HepG2 (cell line): ENCODE measurements around the gene PDE4D. TPM values are rescaled to one million over a fixed set of nuclear protein-coding genes. Genes with fewer than 3 reads are reported as not detected.

Experiments
- ATAC-seq: fragments of 200-7000 bp; cut with Tn5 transposase; 3 replicates; pipeline ENCODE4 v1.9.1; 2020; ENCODE audit warnings: mild to moderate bottlenecking, moderate library complexity
- BruUV-seq: library from RNA; stranded (reverse); fragments of 400-500 nt; replicated peaks from 2 replicates; lab custom pipeline; 2021; lab: Mats Ljungman, UMichigan
- CTCF ChIA-PET: fragments of 300-600 bp; formaldehyde crosslinking; extraction: SDS; loops from one replicate; lab custom pipeline; 2021; ENCODE audit warnings: low total read pairs, inconsistent platforms, low intra/inter-chr PET ratio; lab: Yijun Ruan, JAX
- POLR2A ChIA-PET: fragments of 350-600 bp; sonication (Branson Sonifier 250); formaldehyde crosslinking; loops from one replicate; lab custom pipeline; 2020; ENCODE audit warnings: antibody characterized with exemption, inconsistent platforms; lab: Yijun Ruan, JAX
- DNase-seq: peaks from one replicate; pipeline ENCODE4 v3.0.0-alpha.2; 2015; ENCODE audit warnings: low spot score
- FAIRE-seq: peaks from 3 replicates; lab custom pipeline; 2011; peaks lifted over from hg19 to GRCh38; lab: Jason Lieb, UNC
- H2AFZ ChIP-seq: one replicate; pipeline ENCODE4 v1.6.1; 2011; ENCODE audit warnings: low read length, inconsistent platforms
- H3K27ac ChIP-seq: fragments of 300-600 bp; 3 replicates; pipeline ENCODE4 v1.8.0; 2011; ENCODE audit warnings: mixed run types, mild to moderate bottlenecking, mixed read lengths, low read length, inconsistent platforms; ENCODE audit not compliant: insufficient read depth; ENCODE audit errors: extremely low read length
- H3K27me3 ChIP-seq, 2 experiments: fragments of 200-600 bp in 1 of 2; 2 replicates in 1 of 2; 3 replicates in 1 of 2; pipeline versions ENCODE4 v1.6.0 to v1.8.0; 2011; ENCODE audit warnings: low read length in 2 of 2, mild to moderate bottlenecking in 2 of 2, moderate library complexity in 2 of 2, inconsistent platforms in 1 of 2; ENCODE audit not compliant: insufficient read depth in 2 of 2, control insufficient read depth in 1 of 2
- H3K36me3 ChIP-seq, 2 experiments: fragments of 200-600 bp in 1 of 2; replicated peaks in 1 of 2; 2 replicates in 1 of 2; 3 replicates in 1 of 2; pipeline versions ENCODE4 v1.5.1 to v1.8.0; 2011; ENCODE audit warnings: low read length in 2 of 2, inconsistent platforms in 1 of 2; ENCODE audit not compliant: insufficient read depth in 2 of 2, control insufficient read depth in 1 of 2
- H3K4me1 ChIP-seq: 2 replicates; pipeline ENCODE4 v1.5.1; 2012; ENCODE audit warnings: low read length, inconsistent platforms; ENCODE audit not compliant: insufficient read depth
- H3K4me2 ChIP-seq: 2 replicates; pipeline ENCODE4 v1.6.0; 2011; ENCODE audit warnings: low read depth, low read length, inconsistent platforms
- H3K4me3 ChIP-seq, 3 experiments: fragments of 200-600 bp in 1 of 3; sonication (generic), shearing (Covaris generic) in 1 of 3; replicated peaks in 1 of 3; 2 replicates each; pipeline ENCODE4 v1.5.1; 2011 to 2016; ENCODE audit warnings: low read length in 3 of 3, inconsistent platforms in 2 of 3, low read depth in 2 of 3, mild to moderate bottlenecking in 2 of 3, control low read depth in 1 of 3, mixed read lengths in 1 of 3; ENCODE audit not compliant: insufficient read depth in 1 of 3
- H3K79me2 ChIP-seq: one replicate; pipeline ENCODE4 v1.6.1; 2011; ENCODE audit warnings: low read length, inconsistent platforms; ENCODE audit not compliant: insufficient read depth
- H3K9ac ChIP-seq: 2 replicates; pipeline ENCODE4 v1.6.0; 2011; ENCODE audit warnings: mild to moderate bottlenecking, low read depth, low read length, inconsistent platforms; ENCODE audit not compliant: insufficient read depth
- H3K9me3 ChIP-seq: 2 replicates; pipeline ENCODE4 v1.5.1; 2012; ENCODE audit warnings: mild to moderate bottlenecking, low read length
- H4K20me1 ChIP-seq: 2 replicates; pipeline ENCODE4 v1.6.0; 2011; ENCODE audit warnings: inconsistent platforms, mild to moderate bottlenecking, low read length, moderate library complexity; ENCODE audit not compliant: insufficient read depth
- ARID5B ChIP-seq: IDR thresholded peaks from 2 replicates; pipeline ENCODE4 v1.4.0; 2020; ENCODE audit warnings: mild to moderate bottlenecking, missing genetic modification reagents
- BCLAF1 ChIP-seq: fragments of 450-650 bp; IDR thresholded peaks from 2 replicates; pipeline ENCODE4 v1.6.1; 2017; ENCODE audit warnings: mild to moderate bottlenecking
- CEBPG ChIP-seq: IDR thresholded peaks from 2 replicates; pipeline ENCODE4 v1.6.1; 2016
- GFI1 ChIP-seq: sonication (generic); formaldehyde crosslinking; IDR thresholded peaks from 2 replicates; pipeline ENCODE4 v1.5.0; 2020; ENCODE audit warnings: missing genetic modification reagents, mild to moderate bottlenecking, borderline replicate concordance
- PAXIP1 ChIP-seq: sonication (generic); formaldehyde crosslinking; conservative IDR thresholded peaks from 2 replicates; pipeline ENCODE4 v1.4.0; 2020; ENCODE audit warnings: mild to moderate bottlenecking, missing genetic modification reagents, moderate library complexity
- TOE1 ChIP-seq: sonication (generic); formaldehyde crosslinking; IDR thresholded peaks from 2 replicates; pipeline ENCODE4 v1.4.0; 2020; ENCODE audit warnings: mild to moderate bottlenecking, missing genetic modification reagents
- XRCC5 ChIP-seq: fragments of 200-400 bp; formaldehyde crosslinking; optimal IDR thresholded peaks from 2 replicates; pipeline ENCODE3; 2017; ENCODE audit warnings: mild to moderate bottlenecking, low read length
- WGBS: methylation state at CpG from one replicate; pipeline ENCODE4 v1.1.6; 2017; ENCODE audit warnings: low lambda C conversion rate; 5-methylcytosine and 5-hydroxymethylcytosine counted together
- in situ Hi-C: cut with HindIII; loops from 2 replicates; pipeline ENCODE4 v1.10.0; 2017; ENCODE audit warnings: low pct_unique_long_range_greater_than_20kb; ENCODE audit not compliant: extremely low pct_ligation_motif_present
- intact Hi-C: fragments of 100-400 bp; cut with micrococcal nuclease; formaldehyde crosslinking; loops from one replicate; pipeline ENCODE4 v1.10.0; 2022; ENCODE audit not compliant: unreplicated experiment
- polyA plus RNA-seq, 8 experiments: library from polyadenylated mRNA; depleted of rRNA in 3 of 8; stranded (reverse) in 7 of 8; unstranded in 1 of 8; fragments of >200 nt; fragmentation: Illumina TruSeq in 4 of 8; extraction: Trizol in 4 of 8; gene quantifications; 2 replicates each; pipeline versions ENCODE4 v1.2.1 to v1.2.3, GENCODE V29; 2011 to 2016; ENCODE audit warnings: low read depth in 4 of 8, missing spikeins in 1 of 8, mixed read lengths in 1 of 8; ENCODE audit not compliant: insufficient read depth in 1 of 8
- total RNA-seq, 5 experiments: library from RNA; depleted of rRNA; stranded (reverse); fragments of >200 nt; fragmentation: Illumina TruSeq; extraction: Trizol; gene quantifications; 2 replicates each; pipeline ENCODE4 v1.2.3, GENCODE V29; 2016; ENCODE audit warnings: low read depth in 1 of 5

Gene PDE4D
- total and polyA plus RNA-seq, 2 of the 13 experiments (the other 11 are each of a cell fraction or from before 2014, with no cell fraction given), result 7.0 to 12.2 TPM

- 0 out of 2 replicates have a peak, but pooled peaks have one; percentile 24 for TF ChIP-seq PAXIP1
- peak; percentile 49; the same call in 1 of the 2 replicates for TF ChIP-seq ARID5B (CRISPR knock-in tag)
- TF ChIP-seq TOE1, result no peak
- TF ChIP-seq CEBPG, result peak; percentile 72
These were observed 867.8 kb downstream of the PDE4D start (continued) for GRCh38 chr5:59025734-59026133.

- Histone ChIP-seq H3K27ac (no peak overlapping the region), H3K4me3 (no peak overlapping the region)
- no peak for FAIRE-seq
- CTCF ChIA-PET, result no interaction called here
- TF ChIP-seq BCLAF1, result no peak
- no peak for TF ChIP-seq XRCC5
- TF ChIP-seq GFI1 (CRISPR knock-in tag), result no peak
- TF ChIP-seq, all 625 proteins: peak for 0
- H3K27me3 ChIP-seq, result no peaks in the 10 kb centered on the region; a peak in 1 of 5 replicates
- no peaks in the 10 kb centered on the region; a peak in 1 of 5 replicates for H3K36me3 ChIP-seq
- no peak overlapping the region for H3K4me2 ChIP-seq
- intact Hi-C loops (no loop called here), in situ Hi-C loops (no loop called here)
- POLR2A ChIA-PET, result no interaction called here
- 67% methylated on average over 7 of the region's 7 CpGs for WGBS
- ATAC-seq, result no peak
- H4K20me1 ChIP-seq, result no peaks in the 10 kb centered on the region; the same call in 1 of the 2 replicates
- H3K9me3 ChIP-seq, result no peaks in the 10 kb centered on the region
- no peak overlapping the region for H2AFZ ChIP-seq
- no peak for DNase-seq
- no peaks in the 10 kb centered on the region for H3K79me2 ChIP-seq
- BruUV-seq, result no TSS peak
- H3K9ac ChIP-seq, result no peak overlapping the region
- peaks cover 18% of the 10 kb centered on the region for H3K4me1 ChIP-seq
These were observed 871.5 kb downstream of the PDE4D start for GRCh38 chr5:59021837-59022514.
